C4-2B (cell line): ENCODE results near the gene EML6.
"Not testable (repeated sequence)": the region's sequence is repeated elsewhere in the genome, so short reads cannot be mapped to it uniquely, and the experiment has no call there.

Experiments used
- H3K27ac ChIP-seq: fragments of 450-650 bp; 2 replicates; pipeline ENCODE4 v1.5.1; 2017
- CTCF ChIP-seq: fragments of 450-650 bp; conservative IDR thresholded peaks from 2 replicates; pipeline ENCODE4 v1.5.1; 2017; ENCODE audit warnings: mild to moderate bottlenecking
- ZFX ChIP-seq: fragments of 450-650 bp; IDR thresholded peaks from 2 replicates; pipeline ENCODE4 v1.6.1; 2017

Gene EML6

GRCh38 chr2:54695378-54695777, 28.1 kb upstream of the EML6 start:
- no peak for TF ChIP-seq ZFX
- no peak overlapping the region for H3K27ac ChIP-seq

DNA sequence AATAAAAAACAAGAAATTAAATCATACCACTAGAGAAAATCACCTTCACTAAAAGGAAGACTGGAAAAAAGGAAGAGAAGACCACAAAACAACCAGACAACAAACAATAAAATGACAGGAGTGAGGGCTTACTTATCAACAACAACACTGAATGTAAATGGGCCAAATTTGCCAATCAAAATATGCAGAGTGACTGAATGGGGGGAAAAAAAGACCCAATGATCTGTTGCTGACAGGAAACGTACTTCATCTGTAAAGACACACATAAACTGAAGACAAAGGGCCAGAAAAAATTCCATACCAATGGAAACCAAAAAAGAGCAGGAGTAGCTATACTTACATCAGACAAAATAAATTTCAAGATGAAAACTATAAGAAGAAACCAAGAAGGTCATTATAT, 25.5 kb upstream of the EML6 start:
- TF ChIP-seq ZFX (no peak), CTCF (no peak)

GRCh38 chr2:54698926-54699325, 24.5 kb upstream of the EML6 start:
- H3K27ac ChIP-seq, result not testable (repeated sequence)

More for the DNA sequence above, 25.5 kb upstream of the EML6 start:
- H3K27ac ChIP-seq, result no peak overlapping the region

- TF ChIP-seq CTCF (no peak), ZFX (no peak)
- no peak overlapping the region for H3K27ac ChIP-seq
These were observed 23.8 kb upstream of the EML6 start for GRCh38 chr2:54699665-54700064.

DNA sequence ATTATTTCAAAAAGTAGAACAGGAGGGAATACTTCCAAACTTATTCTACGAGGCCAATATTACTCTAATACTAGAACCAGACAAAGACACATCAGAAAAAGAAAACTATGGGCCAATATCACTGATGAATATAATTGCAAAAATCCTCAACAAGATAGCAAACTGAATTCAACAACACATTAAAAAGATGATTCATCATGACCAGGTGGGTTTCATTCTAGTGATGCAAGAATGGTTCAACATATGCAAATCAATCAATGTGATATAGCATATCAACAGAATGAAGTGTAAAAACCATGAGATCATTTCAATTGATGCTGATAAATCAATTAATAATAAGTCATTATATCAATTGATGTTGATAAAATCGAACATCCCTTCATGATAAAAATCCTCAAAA, 22.4 kb upstream of the EML6 start:
- no peak for TF ChIP-seq ZFX
- TF ChIP-seq CTCF, result no peak
- no peak overlapping the region for H3K27ac ChIP-seq

DNA sequence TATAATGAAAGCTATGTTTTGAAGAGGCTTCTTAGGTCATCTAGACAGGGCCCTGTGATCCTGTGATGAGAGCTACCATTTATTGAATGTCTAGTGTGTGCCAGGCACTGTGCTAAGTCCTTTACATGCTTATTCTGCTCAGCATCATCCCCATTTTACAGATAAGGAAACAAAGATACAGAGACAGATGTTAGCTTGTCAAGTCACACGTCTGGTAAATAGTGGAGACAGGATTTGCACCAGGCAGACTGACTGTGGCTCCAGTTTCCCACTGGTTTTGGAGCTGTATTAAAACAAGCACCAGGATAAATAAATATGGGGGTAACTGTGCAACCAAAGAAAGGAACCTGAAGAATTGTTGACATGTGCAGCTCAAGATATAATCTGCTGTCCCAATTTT, 19.2 kb upstream of the EML6 start:
- H3K27ac ChIP-seq, result no peak overlapping the region
- no peak for TF ChIP-seq CTCF
- no peak for TF ChIP-seq ZFX

- H3K27ac ChIP-seq, result no peak overlapping the region
- TF ChIP-seq ZFX (no peak), CTCF (peak; percentile 60)
These were observed 18.5 kb upstream of the EML6 start for GRCh38 chr2:54704688-54705605.

DNA sequence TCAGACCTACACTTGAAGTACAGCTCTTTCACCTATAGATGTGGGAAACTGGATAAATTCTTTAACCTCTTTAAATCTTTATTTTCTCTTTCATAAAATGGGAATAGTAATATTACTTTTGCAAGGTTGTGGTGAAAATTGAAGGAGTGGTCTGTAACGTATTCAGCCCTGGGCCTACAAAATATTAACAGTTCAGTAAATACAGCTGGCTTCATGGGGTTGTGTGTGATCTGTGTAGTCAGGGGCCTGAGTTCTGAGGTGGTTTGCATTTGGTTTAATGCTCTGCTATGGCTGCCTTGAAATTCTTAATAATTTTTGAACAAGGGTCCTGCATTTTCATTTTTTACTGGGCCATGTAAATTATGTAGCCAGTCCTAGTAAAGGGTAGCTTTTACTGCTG, 16.8 kb upstream of the EML6 start:
- H3K27ac ChIP-seq, result no peak overlapping the region
- TF ChIP-seq CTCF (no peak), ZFX (no peak)
